GM19035 (cell line): ENCODE results near the gene BPIFB1.

Source experiments
- ATAC-seq: cut with Tn5 transposase; IDR thresholded peaks from one replicate; pipeline ENCODE4 v1.9.1; 2021; ENCODE audit not compliant: unreplicated experiment

The BPIFB1 gene

GRCh38 chr20:33291830-33292355 is 8.9 kb downstream of the BPIFB1 start:
- ATAC-seq: no peak

GRCh38 chr20:33296206-33296605 is 13.2 kb downstream of the BPIFB1 start:
- ATAC-seq: no peak

GRCh38 chr20:33298391-33298790 is 15.4 kb downstream of the BPIFB1 start:
- ATAC-seq: no peak

GRCh38 chr20:33299111-33299603 is 16.1 kb downstream of the BPIFB1 start:
- no peak for ATAC-seq

GRCh38 chr20:33301192-33301930 is 18.3 kb downstream of the BPIFB1 start:
- ATAC-seq: no peak

- no peak for ATAC-seq
These were observed 20.6 kb downstream of the BPIFB1 start for GRCh38 chr20:33303595-33303994.

- no peak for ATAC-seq
These were observed 21.0 kb downstream of the BPIFB1 start for GRCh38 chr20:33304046-33304445.

GRCh38 chr20:33305589-33306057 is 22.6 kb downstream of the BPIFB1 start:
- no peak for ATAC-seq

GRCh38 chr20:33306228-33306627 is 23.2 kb downstream of the BPIFB1 start:
- no peak for ATAC-seq

- ATAC-seq: no peak
These were observed 23.8 kb downstream of the BPIFB1 start for GRCh38 chr20:33306807-33307206.

- ATAC-seq: no peak
These were observed 25.7 kb downstream of the BPIFB1 start for GRCh38 chr20:33308668-33309067.

GRCh38 chr20:33309631-33310030 is 26.6 kb downstream of the BPIFB1 start:
- no peak for ATAC-seq

GRCh38 chr20:33310327-33310899 is 27.4 kb downstream of the BPIFB1 start:
- ATAC-seq: no peak

- no peak for ATAC-seq
These were observed 28.0 kb downstream of the BPIFB1 start for GRCh38 chr20:33311011-33311410.

- ATAC-seq: no peak
These were observed 29.0 kb downstream of the BPIFB1 start for GRCh38 chr20:33311996-33312395.

- no peak for ATAC-seq
These were observed 29.6 kb downstream of the BPIFB1 start for GRCh38 chr20:33312583-33312982.

GRCh38 chr20:33313686-33314314 is 30.8 kb downstream of the BPIFB1 start:
- no peak for ATAC-seq

GRCh38 chr20:33316343-33316742 is 33.3 kb downstream of the BPIFB1 start:
- ATAC-seq: no peak

GRCh38 chr20:33316958-33317357 is 33.9 kb downstream of the BPIFB1 start:
- ATAC-seq: no peak

- no peak for ATAC-seq
These were observed 34.5 kb downstream of the BPIFB1 start for GRCh38 chr20:33317424-33318095.

- no peak for ATAC-seq
These were observed 35.0 kb downstream of the BPIFB1 start for GRCh38 chr20:33318096-33318429.
